Activated CD4-positive, alpha-beta T cell treated with anti-CD3 and anti-CD28 coated beads, Interleukin-2, amount 50 U/mL, for 48 hours (primary cell): ENCODE results near the gene MXI1.

Source experiments
- DNase-seq, 2 experiments: peaks; one replicate each; pipeline ENCODE4 v3.0.0-alpha.2; 2020

Gene MXI1

DNA sequence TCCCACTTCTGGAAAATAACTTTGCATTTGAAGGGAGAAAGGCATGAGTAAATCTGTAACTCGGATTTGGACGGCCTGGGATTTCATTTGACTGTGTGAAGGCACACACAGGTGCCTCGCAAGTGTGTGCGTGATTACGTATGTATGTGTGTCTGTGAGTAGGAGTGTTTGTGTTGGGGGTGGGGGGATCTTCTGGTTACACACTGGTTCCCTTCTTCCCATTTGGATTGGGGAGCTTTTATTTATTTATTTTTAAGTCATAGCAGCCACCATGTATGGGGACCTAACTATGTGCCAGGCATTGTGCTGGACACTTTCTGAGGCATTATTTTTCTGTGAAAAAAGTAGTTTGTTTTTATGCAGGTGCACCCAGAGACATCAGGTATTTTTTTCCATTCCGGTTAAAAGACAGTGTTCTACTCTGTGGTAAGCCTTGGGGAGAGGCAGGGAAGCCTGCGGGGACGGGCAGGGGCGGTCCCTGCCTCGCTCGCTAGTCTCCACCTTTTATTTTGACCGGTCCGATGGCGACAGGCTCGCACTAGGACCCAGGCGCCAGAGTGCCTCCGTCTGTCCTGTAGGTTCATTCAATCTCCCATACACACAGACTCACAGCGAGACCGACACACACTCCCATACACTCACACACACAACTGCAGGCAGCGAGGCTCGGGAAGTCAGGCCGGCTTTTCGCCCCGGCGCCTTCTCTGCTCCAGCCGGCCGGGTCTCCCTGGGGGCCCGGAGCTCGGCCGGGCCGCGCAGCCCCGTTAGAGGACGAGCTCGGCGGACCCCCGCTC lies at the start of gene MXI1:
MXI1 (plus strand) TSS at position 595 of the 794 bp plus-strand sequence. CDS start 204 bp downstream, outside the sequence.
- peak; percentile 59 to 72 for DNase-seq

DNA sequence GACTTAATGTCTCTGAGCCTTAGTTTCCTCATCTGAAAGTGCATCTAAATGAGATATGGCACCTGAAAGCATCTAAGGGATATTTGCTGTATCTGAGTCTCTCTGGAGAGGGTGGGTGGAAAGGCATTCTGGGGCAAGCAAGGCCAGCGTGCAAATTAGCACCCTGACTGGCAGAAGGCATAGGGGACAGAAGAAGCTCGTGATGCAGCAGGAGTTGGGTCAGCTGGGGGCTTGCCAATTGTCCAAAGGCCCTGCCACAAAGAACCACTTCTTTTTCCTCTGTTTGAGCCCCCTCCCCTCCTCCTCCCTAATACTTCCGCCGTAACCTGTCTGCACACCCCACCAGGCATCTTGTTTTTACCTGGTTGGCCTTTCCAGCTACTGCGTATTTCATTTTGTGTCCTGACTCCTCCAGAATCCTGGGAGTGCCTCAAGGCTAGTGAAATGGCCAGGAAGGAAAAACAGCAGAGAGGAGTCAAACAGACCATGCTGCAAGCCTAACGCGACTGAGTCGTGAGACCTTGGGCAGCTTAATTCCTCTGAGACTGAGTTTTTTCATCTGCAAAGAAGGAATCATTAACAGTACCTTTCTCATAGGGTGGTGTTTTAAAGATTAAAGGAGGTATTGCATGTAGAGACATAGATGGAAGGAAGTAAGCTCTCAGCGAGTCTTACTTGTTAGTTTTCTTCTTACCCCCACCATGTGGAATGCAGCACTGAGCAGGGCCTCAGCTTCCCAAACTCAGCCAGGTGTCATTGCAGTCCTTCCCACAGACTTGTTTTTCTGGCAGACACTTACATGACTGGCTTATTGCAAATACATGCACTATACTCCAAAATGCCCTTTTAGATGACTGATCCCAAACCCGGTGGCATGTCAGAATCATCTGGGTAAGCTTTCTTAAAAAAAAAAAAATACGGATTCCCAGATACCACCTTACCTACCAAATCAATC lies 49.1 kb upstream of the MXI1 start:
- DNase-seq: no peak

DNA sequence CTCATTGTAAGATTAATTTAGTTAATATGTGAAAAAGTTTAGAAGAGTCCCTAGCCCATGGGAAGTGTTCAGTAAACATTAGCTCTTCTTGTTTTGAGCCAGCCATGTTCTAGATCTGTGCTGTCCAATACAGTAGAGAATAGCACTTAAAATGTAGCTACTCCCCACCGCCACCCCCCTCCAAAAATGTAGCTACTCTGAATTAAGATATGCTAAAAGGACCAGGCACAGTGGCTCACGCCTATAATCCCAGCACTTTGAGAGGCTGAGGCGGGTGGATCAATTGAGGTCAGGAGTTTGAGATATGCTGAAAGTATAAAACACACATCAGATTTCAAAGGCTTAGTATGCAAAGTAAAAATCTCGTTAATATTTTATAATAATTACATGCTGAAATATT lies 47.3 kb upstream of the MXI1 start:
- no peak for DNase-seq

GRCh38 chr10:110160522-110160921 lies 46.9 kb upstream of the MXI1 start:
- DNase-seq: no peak

DNA sequence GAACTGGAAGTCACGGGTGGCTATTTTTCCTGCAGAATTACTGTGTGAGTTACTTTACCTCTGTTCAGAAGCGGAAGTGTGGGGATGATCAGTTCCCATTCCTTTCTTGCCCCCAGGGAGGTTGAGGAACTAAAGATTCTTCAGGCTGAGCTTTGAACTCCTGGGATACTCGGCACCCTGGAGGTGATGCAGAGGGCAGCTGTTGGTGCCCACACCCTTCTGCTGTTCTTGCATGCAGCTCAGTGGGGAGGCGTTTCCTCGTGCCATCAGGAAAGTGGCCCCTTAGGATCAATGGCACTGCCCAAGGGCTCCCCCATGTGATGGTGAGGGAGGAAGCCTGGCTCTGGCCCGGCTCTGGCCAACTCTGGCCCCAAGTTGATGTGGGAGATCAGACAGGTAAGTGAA lies 44.7 kb upstream of the MXI1 start:
- no peak for DNase-seq

- no peak for DNase-seq
Measured at GRCh38 chr10:110163192-110163773, 44.1 kb upstream of the MXI1 start.

- no peak for DNase-seq
Measured at GRCh38 chr10:110163841-110164240, 43.6 kb upstream of the MXI1 start.

DNA sequence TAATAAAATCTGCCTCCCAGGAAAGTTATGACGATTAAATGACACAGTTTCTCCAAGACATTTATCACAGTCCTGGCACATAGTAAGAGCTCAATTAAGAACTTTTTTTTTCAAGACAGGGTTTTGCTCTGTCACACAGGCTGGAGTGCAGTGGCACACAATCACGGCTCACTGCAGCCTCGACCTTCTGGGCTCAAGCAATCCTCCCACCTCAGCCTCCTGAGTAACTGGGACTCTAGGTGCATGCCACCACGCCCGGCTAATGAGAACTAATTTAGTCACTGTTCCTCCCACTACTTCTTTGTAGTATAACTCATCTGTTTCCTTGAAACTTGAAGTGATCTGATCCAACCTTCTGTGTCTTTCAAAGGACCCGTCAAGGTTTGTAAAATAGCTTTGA lies 42.2 kb upstream of the MXI1 start:
- DNase-seq: peak; percentile 32 to 41

- no peak for DNase-seq
Measured at GRCh38 chr10:110167149-110167548, 40.3 kb upstream of the MXI1 start.

DNA sequence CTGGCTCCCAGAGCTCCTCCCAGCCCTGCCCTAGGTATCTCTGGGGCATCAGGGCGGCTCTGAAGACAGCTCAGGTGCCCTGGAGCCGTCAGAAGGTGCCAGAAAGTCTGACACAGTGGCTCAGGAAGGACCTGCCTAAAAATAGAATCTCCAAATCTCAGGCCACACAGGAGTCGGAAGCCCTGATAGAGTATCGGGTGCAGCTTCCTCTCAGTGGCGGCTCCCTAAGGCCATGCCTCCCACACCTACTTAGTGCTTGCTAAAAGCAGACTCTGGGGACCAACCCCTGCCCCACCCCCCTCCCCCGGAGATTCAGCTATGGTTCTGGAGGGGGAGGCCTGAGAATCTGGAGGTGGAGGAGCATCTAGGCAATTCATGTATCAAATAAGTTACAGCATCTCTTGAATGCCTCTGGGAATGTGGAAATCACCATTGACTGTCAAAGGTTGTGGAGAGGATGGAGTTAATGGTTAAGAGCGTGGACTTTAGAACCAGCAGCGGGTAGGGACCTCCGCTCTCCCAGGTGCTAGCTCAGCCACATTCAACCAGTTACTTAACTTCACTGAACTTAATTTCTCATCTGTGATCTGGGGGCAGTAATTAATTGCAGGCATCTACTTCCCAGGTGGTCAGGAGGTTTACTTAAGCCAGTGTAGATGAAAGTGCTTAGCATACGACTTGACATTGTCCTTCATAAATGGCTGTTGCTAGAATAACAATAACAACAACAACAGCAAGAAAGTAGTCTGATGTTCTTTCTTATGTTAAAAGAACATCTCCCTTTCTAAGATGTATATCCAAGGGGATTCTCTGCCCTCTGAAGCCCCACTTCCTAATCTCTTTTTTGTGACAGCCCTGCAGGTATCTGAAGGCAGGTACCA lies 38.6 kb upstream of the MXI1 start:
- DNase-seq: no peak

DNA sequence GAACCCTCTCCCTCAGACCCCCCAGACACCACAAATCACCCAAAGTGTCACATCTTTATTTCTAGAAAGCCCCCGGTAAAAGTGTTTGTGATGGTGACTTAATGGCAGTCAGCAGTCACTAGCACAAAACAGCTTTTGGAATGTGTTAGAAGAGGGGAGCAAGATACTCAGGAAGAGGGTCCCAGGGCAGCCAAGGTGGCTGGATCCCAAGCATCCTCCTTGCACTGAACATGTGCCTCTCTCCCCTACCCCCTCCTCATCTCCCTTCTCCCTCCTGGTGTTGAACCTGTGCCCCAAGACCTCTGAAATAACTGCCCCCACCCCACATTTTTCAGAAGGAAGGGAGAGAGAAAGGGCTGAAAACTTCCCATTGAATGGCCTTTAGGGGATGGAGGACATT lies 37.8 kb upstream of the MXI1 start:
- DNase-seq: no peak

GRCh38 chr10:110170142-110170971 lies 37.0 kb upstream of the MXI1 start:
- no peak for DNase-seq

DNA sequence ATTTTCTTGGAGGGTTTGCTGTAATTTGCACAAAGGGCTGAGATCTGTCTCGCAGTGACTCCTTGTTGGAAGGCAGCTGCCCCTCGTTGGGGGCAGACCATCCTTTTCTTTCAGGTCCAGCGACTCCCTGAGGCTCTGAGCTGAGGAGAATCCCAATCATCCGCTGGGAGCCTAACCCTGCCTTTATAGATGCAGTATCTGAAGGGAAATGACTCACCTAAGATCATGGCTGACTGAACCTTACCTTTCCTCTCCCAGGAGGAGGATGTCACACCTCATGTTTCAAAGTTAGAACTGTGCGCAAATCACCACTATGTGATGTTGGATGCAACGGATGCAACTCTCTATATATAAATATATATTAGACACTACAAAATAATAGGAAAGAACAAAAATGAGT lies 36.4 kb upstream of the MXI1 start:
- DNase-seq: no peak

DNA sequence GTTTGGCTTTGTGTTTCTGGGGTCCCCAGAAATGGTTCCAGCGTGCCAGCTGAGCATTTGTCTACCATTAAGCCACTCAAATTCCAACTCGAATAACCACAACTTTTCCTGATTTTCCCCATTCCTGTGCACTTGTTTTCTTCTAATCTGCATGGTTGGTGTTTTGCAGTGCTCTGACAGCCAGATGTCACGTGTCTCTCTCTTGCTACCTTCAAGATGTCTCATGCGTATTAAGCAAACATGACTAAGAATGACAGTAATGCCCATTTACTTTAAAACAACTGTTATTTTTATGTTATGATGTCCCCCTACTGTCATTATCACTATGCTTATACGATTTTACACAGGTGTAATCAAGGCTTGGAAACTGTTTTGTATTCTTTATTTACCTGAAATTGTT lies 35.2 kb upstream of the MXI1 start:
- no peak for DNase-seq

GRCh38 chr10:110174201-110174600 lies 33.2 kb upstream of the MXI1 start:
- no peak for DNase-seq

DNA sequence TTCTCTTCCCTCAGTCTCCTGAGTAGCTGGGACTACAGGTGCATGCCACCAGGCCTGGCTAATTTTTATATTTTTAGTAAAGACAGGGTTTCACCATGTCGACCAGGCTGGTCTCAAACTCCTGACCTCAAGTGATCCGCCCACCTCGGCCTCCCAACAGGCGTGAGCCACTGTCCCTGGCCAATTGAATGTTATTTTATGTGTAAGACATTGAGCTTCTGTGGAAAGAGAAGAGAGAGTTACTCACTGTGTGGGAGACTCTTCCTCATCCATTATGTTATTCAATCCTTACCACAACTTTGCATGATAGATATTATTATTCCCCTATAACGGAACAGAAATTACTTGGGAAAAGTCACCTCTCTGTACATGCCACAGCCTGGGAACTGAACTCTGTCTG lies 32.6 kb upstream of the MXI1 start:
- no peak for DNase-seq

- no peak for DNase-seq
Measured at GRCh38 chr10:110175406-110175805, 32.0 kb upstream of the MXI1 start.

DNA sequence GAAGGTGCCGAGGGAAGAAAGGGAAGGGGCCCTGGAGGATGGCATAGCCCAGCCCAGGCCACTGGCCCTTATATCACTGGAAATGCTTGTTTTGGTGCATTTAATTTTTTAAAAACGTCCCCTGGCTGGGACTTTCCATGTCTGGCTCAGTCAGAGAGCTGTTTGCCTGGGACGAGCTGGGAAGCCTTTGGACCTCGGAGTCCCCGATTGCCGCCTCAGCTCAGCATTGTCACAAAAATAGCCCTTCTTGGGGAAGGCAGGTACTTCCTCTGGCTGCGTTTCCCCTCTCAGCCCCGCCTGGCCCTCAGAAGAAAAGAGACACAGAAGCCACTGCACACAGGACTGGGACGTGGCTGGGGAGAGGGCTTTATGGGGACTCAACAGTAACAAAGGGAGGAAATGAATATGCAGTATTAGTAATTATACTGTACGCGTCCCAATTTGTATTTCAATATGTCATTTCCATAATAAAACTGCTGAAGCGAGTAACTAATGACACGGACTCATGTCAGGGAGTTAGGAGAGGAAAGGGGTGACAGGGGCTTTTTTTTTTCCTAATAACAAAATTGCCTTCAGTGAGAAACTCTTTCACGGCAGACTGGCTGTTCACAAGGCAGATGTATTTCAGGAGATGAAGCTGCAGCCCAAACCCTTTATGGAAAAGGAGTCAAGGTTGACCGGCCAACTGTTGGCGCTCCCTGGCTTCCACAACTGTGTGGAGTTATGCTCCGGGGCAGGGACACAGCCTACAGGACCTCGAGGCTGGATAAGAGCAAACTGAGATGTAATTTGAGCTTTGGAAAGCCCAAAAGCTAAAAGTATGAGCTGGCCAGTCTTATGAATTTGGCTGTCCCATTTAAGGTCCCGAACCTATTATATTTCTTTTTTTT lies 31.0 kb upstream of the MXI1 start:
- DNase-seq: no peak

GRCh38 chr10:110179220-110179619 lies 28.2 kb upstream of the MXI1 start:
- DNase-seq: no peak

DNA sequence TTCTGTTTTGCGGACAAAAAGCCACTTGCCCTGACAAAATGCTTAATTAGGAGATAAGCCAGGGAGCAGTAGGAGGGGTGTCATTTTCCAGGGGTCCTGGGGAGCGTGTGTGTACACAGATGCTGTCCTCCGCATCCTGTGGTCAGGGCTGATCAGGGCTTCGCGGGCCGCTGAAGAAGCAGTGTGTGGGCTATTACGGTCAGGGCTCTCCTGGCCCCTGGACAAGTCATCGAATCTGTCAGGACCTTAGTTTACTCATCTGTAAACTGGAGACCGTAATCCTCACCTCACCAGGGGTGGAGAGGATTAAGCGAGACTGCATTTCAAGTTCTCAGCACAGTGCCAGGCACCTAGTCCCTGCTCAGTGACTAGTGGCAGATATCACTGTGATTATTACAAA lies 26.0 kb upstream of the MXI1 start:
- no peak for DNase-seq

- DNase-seq: no peak
Measured at GRCh38 chr10:110181911-110182310, 25.5 kb upstream of the MXI1 start.
